ENCODE results near the gene ATG101. TPM values are rescaled to one million over a fixed set of nuclear protein-coding genes. Genes with fewer than 3 reads are reported as not detected.

Gene ATG101
- total RNA-seq, 1 donor from 2014 or later = 19.8 TPM

DNA sequence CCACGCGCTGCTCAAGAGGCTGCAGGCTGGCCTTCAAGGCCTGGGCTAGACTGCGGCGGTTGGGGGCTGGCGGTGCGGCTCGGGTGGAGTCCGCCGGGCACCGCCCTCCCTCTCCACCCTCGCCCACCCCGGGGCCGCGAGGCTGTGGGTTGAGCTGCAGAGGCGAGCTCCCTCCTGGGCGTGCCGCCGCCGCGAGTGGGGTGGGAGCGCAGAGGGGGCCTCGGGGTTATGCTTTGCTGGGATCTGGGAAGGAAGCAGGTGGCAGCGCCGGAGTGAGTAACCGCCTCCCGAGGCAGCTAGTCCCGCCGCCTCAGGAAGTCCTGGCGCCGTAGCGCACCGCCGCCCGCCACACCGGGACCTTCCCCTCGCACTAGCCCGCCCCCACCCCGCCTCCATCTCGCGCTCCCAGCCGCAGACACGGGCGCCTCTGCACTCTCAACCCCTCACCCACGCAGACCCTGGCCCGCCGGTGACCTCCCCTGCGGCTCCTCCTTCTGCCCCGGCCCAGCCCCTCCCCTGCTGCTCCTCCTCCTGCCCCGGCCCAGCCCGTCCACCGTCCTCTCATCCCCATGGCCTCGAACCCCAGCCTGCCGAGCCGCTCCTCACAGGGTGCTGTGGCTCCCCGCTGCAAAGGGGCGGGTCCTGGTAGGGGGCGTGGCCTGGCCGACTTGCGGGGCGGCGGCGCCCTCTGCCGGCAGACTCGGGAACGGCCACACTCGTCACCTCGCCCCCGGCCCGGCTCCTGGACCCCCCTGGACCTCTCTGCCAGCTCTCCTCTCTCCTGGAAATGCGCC is 46.4 kb upstream of the ATG101 start:
- Mint-ChIP-seq H3K27me3 (ENCODE audit: insufficient read depth, low read depth) (peaks cover 19% of the 10 kb centered on the region), H3K36me3 (no peaks in the 10 kb centered on the region), H3K4me3 (peak overlapping the region; percentile 84), H3K27ac (no peak overlapping the region), H3K9me3 (no peaks in the 10 kb centered on the region), H3K4me1 (peaks cover 46% of the 10 kb centered on the region)
- TF ChIP-seq, protein P1, sequence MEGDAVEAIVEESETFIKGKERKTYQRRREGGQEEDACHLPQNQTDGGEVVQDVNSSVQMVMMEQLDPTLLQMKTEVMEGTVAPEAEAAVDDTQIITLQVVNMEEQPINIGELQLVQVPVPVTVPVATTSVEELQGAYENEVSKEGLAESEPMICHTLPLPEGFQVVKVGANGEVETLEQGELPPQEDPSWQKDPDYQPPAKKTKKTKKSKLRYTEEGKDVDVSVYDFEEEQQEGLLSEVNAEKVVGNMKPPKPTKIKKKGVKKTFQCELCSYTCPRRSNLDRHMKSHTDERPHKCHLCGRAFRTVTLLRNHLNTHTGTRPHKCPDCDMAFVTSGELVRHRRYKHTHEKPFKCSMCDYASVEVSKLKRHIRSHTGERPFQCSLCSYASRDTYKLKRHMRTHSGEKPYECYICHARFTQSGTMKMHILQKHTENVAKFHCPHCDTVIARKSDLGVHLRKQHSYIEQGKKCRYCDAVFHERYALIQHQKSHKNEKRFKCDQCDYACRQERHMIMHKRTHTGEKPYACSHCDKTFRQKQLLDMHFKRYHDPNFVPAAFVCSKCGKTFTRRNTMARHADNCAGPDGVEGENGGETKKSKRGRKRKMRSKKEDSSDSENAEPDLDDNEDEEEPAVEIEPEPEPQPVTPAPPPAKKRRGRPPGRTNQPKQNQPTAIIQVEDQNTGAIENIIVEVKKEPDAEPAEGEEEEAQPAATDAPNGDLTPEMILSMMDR (IDR thresholded peaks at IDR 0.05) = peak; percentile 99
- peak; percentile 22 for TF ChIP-seq EZH2 (IDR thresholded peaks at IDR 0.05)
- TF ChIP-seq EZH2phosphoT487 (IDR thresholded peaks at IDR 0.05) = peak; percentile 34
- no peak overlapping the region for H3K27ac ChIP-seq
- peak overlapping the region; percentile 92 for H2AFZ ChIP-seq (replicated peaks)
- H3K4me1 ChIP-seq = peaks cover 13% of the 10 kb centered on the region
- H4K20me1 ChIP-seq (ENCODE audit: low read depth) = no peaks in the 10 kb centered on the region
- H3K4me3 ChIP-seq = peak overlapping the region; percentile 46
- no peak overlapping the region for H3K9ac ChIP-seq
- no peaks in the 10 kb centered on the region for H3K9me3 ChIP-seq (ENCODE audit: low read depth)
- peaks cover 48% of the 10 kb centered on the region for H3K27me3 ChIP-seq
- DNase-seq (ENCODE audit: low spot score) = peak; percentile 89
- H3K36me3 ChIP-seq = no peaks in the 10 kb centered on the region
- peak overlapping the region; percentile 78 for H3K4me2 ChIP-seq
- H3K79me2 ChIP-seq (ENCODE audit: low read depth) = no peaks in the 10 kb centered on the region
- peaks cover 23% of the 10 kb centered on the region for H3F3A ChIP-seq (ENCODE audit: low read depth)

DNA sequence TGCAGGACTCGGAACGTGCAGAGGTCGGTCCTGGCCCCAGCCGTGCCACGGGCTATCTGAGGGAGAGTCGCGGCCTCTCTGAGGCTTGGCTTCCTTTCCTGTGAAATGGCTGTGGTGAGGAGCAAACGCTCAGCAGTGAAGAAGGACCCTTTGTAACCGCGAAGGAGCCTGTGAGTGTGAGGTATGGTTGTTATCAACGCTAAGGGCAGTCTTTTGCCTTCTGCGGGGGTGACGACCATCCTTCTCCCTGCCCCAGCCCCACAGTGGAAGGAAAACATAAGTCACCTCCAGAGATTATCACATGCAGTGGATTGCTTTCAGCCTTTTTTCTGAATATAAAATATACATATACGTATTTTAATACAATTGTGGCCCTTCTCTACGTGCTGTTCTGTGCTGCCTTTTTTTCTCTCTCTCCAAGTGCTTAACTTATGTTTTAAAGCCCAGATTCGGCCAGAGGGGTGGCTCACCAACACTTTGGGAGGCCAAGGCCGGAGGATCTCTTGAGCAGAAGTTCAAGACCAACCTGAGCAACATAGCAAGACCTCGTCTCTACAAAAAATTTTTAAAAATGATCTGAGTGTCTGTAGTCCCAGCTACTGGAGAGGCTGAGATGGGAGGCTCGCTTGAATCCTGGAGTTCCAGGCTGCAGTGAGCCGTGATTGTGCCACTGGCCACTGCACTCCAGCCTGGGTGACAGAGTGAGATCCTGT is 45.6 kb upstream of the ATG101 start:
- TF ChIP-seq EZH2 (IDR thresholded peaks at IDR 0.05) (no peak), EZH2phosphoT487 (IDR thresholded peaks at IDR 0.05) (no peak)
- TF ChIP-seq, protein P1 (IDR thresholded peaks at IDR 0.05) = no peak
- Histone ChIP-seq H3K4me2 (peak overlapping the region; percentile 78), H3K4me1 (peaks cover 17% of the 10 kb centered on the region), H3K4me3 (peak overlapping the region; percentile 46), H3K79me2 (ENCODE audit: low read depth) (no peaks in the 10 kb centered on the region), H2AFZ (replicated peaks) (peak overlapping the region; percentile 92), H3K9me3 (ENCODE audit: low read depth) (no peaks in the 10 kb centered on the region), H3K27ac (no peak overlapping the region), H3K27me3 (peaks cover 48% of the 10 kb centered on the region), H3K36me3 (no peaks in the 10 kb centered on the region), H3K9ac (no peak overlapping the region), H3F3A (ENCODE audit: low read depth) (peaks cover 27% of the 10 kb centered on the region), H4K20me1 (ENCODE audit: low read depth) (no peaks in the 10 kb centered on the region)
- Mint-ChIP-seq H3K27ac (peak overlapping the region; percentile 91), H3K4me1 (peaks cover 46% of the 10 kb centered on the region), H3K36me3 (no peaks in the 10 kb centered on the region), H3K9me3 (no peaks in the 10 kb centered on the region), H3K27me3 (ENCODE audit: insufficient read depth, low read depth) (peaks cover 19% of the 10 kb centered on the region), H3K4me3 (peak overlapping the region; percentile 84)
- DNase-seq (ENCODE audit: low spot score) = no peak

DNA sequence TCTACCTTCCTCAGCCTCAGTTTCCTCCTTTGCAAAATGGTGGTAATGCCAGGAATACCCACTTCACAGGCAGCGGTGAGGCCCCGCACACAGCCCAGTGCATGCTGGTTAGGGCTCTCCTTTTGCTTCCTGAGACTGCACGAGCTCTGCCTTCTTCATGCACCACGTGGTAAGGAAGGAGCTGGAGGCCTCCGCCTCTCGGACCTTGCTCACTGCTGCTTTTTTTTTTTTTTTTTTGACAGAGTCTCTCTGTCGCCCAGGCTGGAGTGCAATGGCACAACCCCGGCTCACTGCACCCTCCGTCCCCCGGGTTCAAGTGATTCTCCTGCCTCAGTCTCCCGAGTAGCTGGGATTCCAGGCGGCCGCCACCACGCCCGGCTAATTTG is 44.9 kb upstream of the ATG101 start:
- no peaks in the 10 kb centered on the region for H3K9me3 Mint-ChIP-seq
- no peaks in the 10 kb centered on the region for H3K79me2 ChIP-seq (ENCODE audit: low read depth)
- no peak overlapping the region for H3K9ac ChIP-seq
- no peak for DNase-seq (ENCODE audit: low spot score)
- peaks cover 47% of the 10 kb centered on the region for H3K27me3 ChIP-seq
- TF ChIP-seq EZH2 (IDR thresholded peaks at IDR 0.05) = no peak
- TF ChIP-seq, protein P1 (IDR thresholded peaks at IDR 0.05) = no peak
- TF ChIP-seq EZH2phosphoT487 (IDR thresholded peaks at IDR 0.05) = no peak
- H3F3A ChIP-seq (ENCODE audit: low read depth) = peaks cover 30% of the 10 kb centered on the region
- no peak overlapping the region for H3K27ac ChIP-seq
- peaks cover 23% of the 10 kb centered on the region for H3K4me1 ChIP-seq
- no peaks in the 10 kb centered on the region for H3K36me3 ChIP-seq
- H3K4me2 ChIP-seq = no peak overlapping the region
- no peaks in the 10 kb centered on the region for H3K9me3 ChIP-seq (ENCODE audit: low read depth)
- peaks cover 53% of the 10 kb centered on the region for H3K4me1 Mint-ChIP-seq
- H4K20me1 ChIP-seq (ENCODE audit: low read depth) = no peaks in the 10 kb centered on the region
- no peaks in the 10 kb centered on the region for H3K36me3 Mint-ChIP-seq
- H2AFZ ChIP-seq (replicated peaks) = no peak overlapping the region
- H3K4me3 ChIP-seq = no peak overlapping the region
- H3K4me3 Mint-ChIP-seq = peak overlapping the region; percentile 84
- H3K27me3 Mint-ChIP-seq (ENCODE audit: insufficient read depth, low read depth) = peaks cover 22% of the 10 kb centered on the region
- H3K27ac Mint-ChIP-seq = no peak overlapping the region

Measured in neural progenitor cell (in vitro differentiated cells).